H9 (cell line): Measurements from ENCODE around the gene BTBD6. TPM values are rescaled to one million over a fixed set of nuclear protein-coding genes. Genes with fewer than 3 reads are reported as not detected.
A peak's percentile ranks its signal among the peaks of the same experiment; 100 is the strongest.

Experiments
- DNase-seq: peaks from one replicate; pipeline ENCODE4 v3.0.0-alpha.2; 2017
- H2AFZ ChIP-seq: one replicate; pipeline ENCODE4 v1.6.1; 2013; ENCODE audit warnings: mild to moderate bottlenecking, low read length, control low read depth, moderate library complexity
- H2AK5ac ChIP-seq: 2 replicates; pipeline ENCODE4 v1.6.1; 2013; ENCODE audit warnings: low read length, control low read depth, mixed read lengths; ENCODE audit not compliant: insufficient read length
- H2BK120ac ChIP-seq: one replicate; pipeline ENCODE4 v1.6.1; 2013; ENCODE audit warnings: low read depth, mild to moderate bottlenecking, low read length, control low read depth, inconsistent platforms; ENCODE audit not compliant: poor library complexity, severe bottlenecking
- H2BK12ac ChIP-seq: 2 replicates; pipeline ENCODE4 v1.6.1; 2013; ENCODE audit warnings: low read length, control low read depth, mixed read lengths, low read depth; ENCODE audit not compliant: insufficient read length
- H2BK15ac ChIP-seq: 2 replicates; pipeline ENCODE4 v1.6.1; 2013; ENCODE audit warnings: low read depth, low read length, control low read depth
- H2BK20ac ChIP-seq: one replicate; pipeline ENCODE4 v1.6.1; 2013; ENCODE audit warnings: low read depth, mild to moderate bottlenecking, low read length, control low read depth, inconsistent platforms; ENCODE audit not compliant: poor library complexity, severe bottlenecking
- H2BK5ac ChIP-seq: 2 replicates; pipeline ENCODE4 v1.6.1; 2013; ENCODE audit warnings: low read length, control low read depth, mixed read lengths; ENCODE audit not compliant: insufficient read length
- H3K14ac ChIP-seq: 2 replicates; pipeline ENCODE4 v1.6.1; 2013; ENCODE audit warnings: low read length, control low read depth; ENCODE audit not compliant: insufficient read depth
- H3K18ac ChIP-seq: 2 replicates; pipeline ENCODE4 v1.6.1; 2013; ENCODE audit warnings: low read depth, mild to moderate bottlenecking, mixed read lengths, low read length, control low read depth; ENCODE audit not compliant: insufficient read length
- H3K23ac ChIP-seq: 2 replicates; pipeline ENCODE4 v1.6.1; 2013; ENCODE audit warnings: low read length, control low read depth, mixed read lengths, low read depth; ENCODE audit not compliant: insufficient read length
- H3K23me2 ChIP-seq: 2 replicates; pipeline ENCODE4 v1.6.1; 2013; ENCODE audit warnings: low read depth, mild to moderate bottlenecking, mixed read lengths, low read length, control low read depth; ENCODE audit not compliant: insufficient read length, poor library complexity, severe bottlenecking
- H3K27ac ChIP-seq: 2 replicates; pipeline ENCODE4 v1.5.1; 2013; ENCODE audit warnings: low read length, control low read depth, mixed read lengths, low read depth; ENCODE audit not compliant: insufficient read length
- H3K27me3 ChIP-seq: 2 replicates; pipeline ENCODE4 v1.6.1; 2013; ENCODE audit warnings: low read length, control low read depth, inconsistent platforms; ENCODE audit not compliant: insufficient read depth
- H3K4ac ChIP-seq: 2 replicates; pipeline ENCODE4 v1.6.1; 2013; ENCODE audit warnings: low read depth, mild to moderate bottlenecking, control low read depth, inconsistent platforms, low read length, moderate library complexity
- H3K4me1 ChIP-seq: 2 replicates; pipeline ENCODE4 v1.6.1; 2013; ENCODE audit warnings: low read length, control low read depth, inconsistent platforms; ENCODE audit not compliant: insufficient read depth
- H3K4me2 ChIP-seq: 2 replicates; pipeline ENCODE4 v1.6.1; 2013; ENCODE audit warnings: low read length, control low read depth, mixed read lengths; ENCODE audit not compliant: insufficient read length, insufficient read depth
- H3K56ac ChIP-seq: 2 replicates; pipeline ENCODE4 v1.6.1; 2013; ENCODE audit warnings: low read depth, mild to moderate bottlenecking, mixed read lengths, low read length, control low read depth; ENCODE audit not compliant: insufficient read length
- H3K79me1 ChIP-seq: 2 replicates; pipeline ENCODE4 v1.6.1; 2013; ENCODE audit warnings: low read depth, mild to moderate bottlenecking, moderate library complexity, low read length, control low read depth, inconsistent platforms; ENCODE audit not compliant: insufficient read depth, poor library complexity, severe bottlenecking
- H3K79me2 ChIP-seq: 2 replicates; pipeline ENCODE4 v1.6.1; 2013; ENCODE audit warnings: low read length, control low read depth, inconsistent platforms; ENCODE audit not compliant: insufficient read depth
- H3K9ac ChIP-seq: 2 replicates; pipeline ENCODE4 v1.6.1; 2013; ENCODE audit warnings: low read length, control low read depth, mixed read lengths; ENCODE audit not compliant: insufficient read length; ENCODE audit errors: extremely low read depth
- H3K9me3 ChIP-seq: one replicate; pipeline ENCODE4 v1.6.1; 2013; ENCODE audit warnings: low read depth, low read length, inconsistent platforms; ENCODE audit not compliant: control insufficient read depth
- H3T11ph ChIP-seq: one replicate; pipeline ENCODE4 v1.6.1; 2013; ENCODE audit warnings: mild to moderate bottlenecking, low read length, control low read depth, inconsistent platforms
- H4K20me1 ChIP-seq: one replicate; pipeline ENCODE4 v1.6.1; 2013; ENCODE audit not compliant: control insufficient read depth, insufficient read length, insufficient read depth
- H4K5ac ChIP-seq: 2 replicates; pipeline ENCODE4 v1.6.1; 2013; ENCODE audit warnings: low read depth, mild to moderate bottlenecking, mixed read lengths, low read length, control low read depth; ENCODE audit not compliant: insufficient read length
- H4K8ac ChIP-seq: replicated peaks from 2 replicates; pipeline ENCODE4 v1.6.1; 2013; ENCODE audit warnings: low read length, control low read depth, mixed read lengths, low read depth; ENCODE audit not compliant: insufficient read length
- H4K91ac ChIP-seq: 2 replicates; pipeline ENCODE4 v1.6.1; 2013; ENCODE audit warnings: low read depth, mild to moderate bottlenecking, moderate library complexity, mixed read lengths, low read length, control low read depth; ENCODE audit not compliant: insufficient read length
- H3K27ac Mint-ChIP-seq, 3 experiments: 2 replicates in 2 of 3; 3 replicates in 1 of 3; pipeline ENCODE4 v1.8.0; 2020 to 2021; ENCODE audit warnings: mixed read lengths in 3 of 3, mild to moderate bottlenecking in 1 of 3, moderate library complexity in 1 of 3
- H3K27me3 Mint-ChIP-seq: 2 replicates; pipeline ENCODE4 v1.8.0; 2021; ENCODE audit warnings: low read depth, mild to moderate bottlenecking, moderate library complexity, mixed read lengths
- H3K36me3 Mint-ChIP-seq, 3 experiments: 2 replicates in 2 of 3; 3 replicates in 1 of 3; pipeline ENCODE4 v1.8.0; 2020 to 2021; ENCODE audit warnings: low read depth in 3 of 3, mixed read lengths in 3 of 3; ENCODE audit not compliant: insufficient read depth in 1 of 3
- H3K4me1 Mint-ChIP-seq, 2 experiments: 2 replicates each; pipeline ENCODE4 v1.8.0; 2020; ENCODE audit warnings: mixed read lengths in 2 of 2
- H3K4me3 Mint-ChIP-seq, 2 experiments: 2 replicates in 1 of 2; 3 replicates in 1 of 2; pipeline ENCODE4 v1.8.0; 2020 to 2021; ENCODE audit warnings: mild to moderate bottlenecking in 2 of 2, mixed read lengths in 2 of 2, moderate library complexity in 1 of 2
- H3K9me3 Mint-ChIP-seq, 2 experiments: 2 replicates in 1 of 2; 3 replicates in 1 of 2; pipeline ENCODE4 v1.8.0; 2020; ENCODE audit warnings: mild to moderate bottlenecking in 2 of 2, mixed read lengths in 2 of 2, moderate library complexity in 1 of 2
- WGBS: extraction: QIAGEN DNeasy Blood & Tissue Kit; methylation state at CpG from one replicate; pipeline ENCODE4 v1.1.7; 2013; ENCODE audit warnings: missing lambda C conversion rate, low lambda C conversion rate, mixed read lengths; ENCODE audit not compliant: insufficient read length; ENCODE audit errors: extremely low coverage; 5-methylcytosine and 5-hydroxymethylcytosine counted together
- total RNA-seq: library from RNA; stranded (reverse); gene quantifications from 2 replicates; pipeline ENCODE4 v1.2.1, GENCODE V29; 2021
- TF ChIP-seq, protein P1 (sequence below): fragments of 200-600 bp; sonication (generic); conservative IDR thresholded peaks from 3 replicates; pipeline ENCODE4 v1.8.0; 2021; ENCODE audit warnings: antibody characterized with exemption, mild to moderate bottlenecking

The BTBD6 gene
- total RNA-seq, 1 experiment from 2014 or later, result 23.3 TPM

GRCh38 chr14:105268736-105269354, 20.5 kb downstream of the BTBD6 start:
- H3K4me3 Mint-ChIP-seq, result peak overlapping the region in 1 of 2 experiments; percentile 28; a peak in 1 of 5 replicates

More at GRCh38 chr14:105268736-105269354, 20.5 kb downstream of the BTBD6 start:
- Mint-ChIP-seq H3K36me3 (peaks cover 2 to 5% (median 3%) of the 10 kb centered on the region in 3 experiments; a peak in 4 of 7 replicates), H3K27ac (peak overlapping the region in 1 of 3 experiments; percentile 67; a peak in 2 of 7 replicates), H3K4me1 (no peaks in the 10 kb centered on the region), H3K9me3 (no peaks in the 10 kb centered on the region), H3K27me3 (no peaks in the 10 kb centered on the region)
- Histone ChIP-seq H3K4me2 (no peak overlapping the region), H3K56ac (no peak overlapping the region), H4K8ac (no peak overlapping the region), H2BK5ac (no peak overlapping the region), H3K4ac (no peak overlapping the region), H4K20me1 (no peaks in the 10 kb centered on the region), H2BK15ac (no peak overlapping the region), H3K27ac (no peak overlapping the region), H3T11ph (no peak overlapping the region), H4K91ac (no peak overlapping the region), H2BK20ac (no peak overlapping the region), H3K27me3 (no peaks in the 10 kb centered on the region), H3K9me3 (no peaks in the 10 kb centered on the region), H3K23ac (no peak overlapping the region), H3K9ac (no peak overlapping the region), H2AK5ac (no peak overlapping the region), H3K14ac (no peak overlapping the region; the same call in 1 of the 2 replicates), H2BK12ac (no peak overlapping the region), H3K4me1 (no peaks in the 10 kb centered on the region), H2AFZ (no peak overlapping the region), H2BK120ac (no peak overlapping the region), H3K18ac (no peak overlapping the region), H3K79me1 (no peaks in the 10 kb centered on the region), H3K79me2 (no peaks in the 10 kb centered on the region), H4K5ac (no peak overlapping the region), H3K23me2 (no peaks in the 10 kb centered on the region)
- no CpG with 5 or more reads among the region's 18 CpGs for WGBS
- DNase-seq, result no peak
- TF ChIP-seq, protein P1, sequence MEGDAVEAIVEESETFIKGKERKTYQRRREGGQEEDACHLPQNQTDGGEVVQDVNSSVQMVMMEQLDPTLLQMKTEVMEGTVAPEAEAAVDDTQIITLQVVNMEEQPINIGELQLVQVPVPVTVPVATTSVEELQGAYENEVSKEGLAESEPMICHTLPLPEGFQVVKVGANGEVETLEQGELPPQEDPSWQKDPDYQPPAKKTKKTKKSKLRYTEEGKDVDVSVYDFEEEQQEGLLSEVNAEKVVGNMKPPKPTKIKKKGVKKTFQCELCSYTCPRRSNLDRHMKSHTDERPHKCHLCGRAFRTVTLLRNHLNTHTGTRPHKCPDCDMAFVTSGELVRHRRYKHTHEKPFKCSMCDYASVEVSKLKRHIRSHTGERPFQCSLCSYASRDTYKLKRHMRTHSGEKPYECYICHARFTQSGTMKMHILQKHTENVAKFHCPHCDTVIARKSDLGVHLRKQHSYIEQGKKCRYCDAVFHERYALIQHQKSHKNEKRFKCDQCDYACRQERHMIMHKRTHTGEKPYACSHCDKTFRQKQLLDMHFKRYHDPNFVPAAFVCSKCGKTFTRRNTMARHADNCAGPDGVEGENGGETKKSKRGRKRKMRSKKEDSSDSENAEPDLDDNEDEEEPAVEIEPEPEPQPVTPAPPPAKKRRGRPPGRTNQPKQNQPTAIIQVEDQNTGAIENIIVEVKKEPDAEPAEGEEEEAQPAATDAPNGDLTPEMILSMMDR, result no peak
